SU-DHL-6 (cell line): ENCODE results near the gene GREB1L.

Experiments
- CTCF ChIP-seq: fragments of 200-600 bp; sonication (generic); IDR thresholded peaks from one replicate; pipeline ENCODE4 v1.5.1; 2017; ENCODE audit warnings: antibody characterized with exemption, mild to moderate bottlenecking, low read length, moderate library complexity; ENCODE audit not compliant: insufficient read depth, poor library complexity, severe bottlenecking
- EZH2phosphoT487 ChIP-seq: fragments of 200-600 bp; sonication (generic), shearing (Covaris generic); conservative IDR thresholded peaks from 2 replicates; pipeline ENCODE4 v1.6.1; 2018; ENCODE audit warnings: mild to moderate bottlenecking, antibody characterized with exemption, low read length, moderate library complexity, mixed read lengths

- no peak for TF ChIP-seq CTCF
- TF ChIP-seq EZH2phosphoT487, result no peak
Observed at GRCh38 chr18:21257386-21257785, 15.4 kb downstream of the GREB1L start.
